NCI-H526 treated with DMSO at 0.1 percent for 48 hours (cell line): ENCODE measurements around the gene ZBTB20.

Experiments used
- DNase-seq: peaks from one replicate; lab custom pipeline; 2025; lab: John Stamatoyannopoulos, UW

Gene ZBTB20

DNA sequence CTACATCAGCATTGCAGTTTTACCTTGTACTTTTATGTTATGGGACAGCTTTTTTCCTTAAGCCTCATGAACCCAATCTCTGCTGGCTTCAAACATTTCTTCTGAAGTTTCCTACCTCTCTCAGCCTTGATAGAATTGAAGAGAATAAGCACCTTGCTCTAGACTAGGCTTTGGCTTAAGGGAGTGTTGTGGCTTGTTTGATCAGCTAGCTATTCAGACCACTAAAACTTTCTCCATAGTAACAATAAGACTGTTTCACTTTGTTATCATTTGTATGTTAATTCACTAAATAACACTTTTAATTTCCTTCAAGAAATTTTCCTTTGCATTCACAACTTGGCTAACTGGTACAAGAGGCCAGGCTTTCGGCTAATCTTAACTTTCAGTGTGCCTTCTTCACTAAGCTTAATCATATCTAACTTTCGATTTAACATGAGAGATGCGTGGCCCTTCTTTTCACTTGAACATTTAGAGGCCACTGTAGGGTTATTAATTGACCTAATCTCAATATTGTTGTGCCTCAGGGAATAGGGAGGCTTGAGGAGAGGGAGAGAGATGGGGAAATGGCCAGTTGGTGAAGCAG is 861.3 kb downstream of the ZBTB20 start:
- no peak for DNase-seq

DNA sequence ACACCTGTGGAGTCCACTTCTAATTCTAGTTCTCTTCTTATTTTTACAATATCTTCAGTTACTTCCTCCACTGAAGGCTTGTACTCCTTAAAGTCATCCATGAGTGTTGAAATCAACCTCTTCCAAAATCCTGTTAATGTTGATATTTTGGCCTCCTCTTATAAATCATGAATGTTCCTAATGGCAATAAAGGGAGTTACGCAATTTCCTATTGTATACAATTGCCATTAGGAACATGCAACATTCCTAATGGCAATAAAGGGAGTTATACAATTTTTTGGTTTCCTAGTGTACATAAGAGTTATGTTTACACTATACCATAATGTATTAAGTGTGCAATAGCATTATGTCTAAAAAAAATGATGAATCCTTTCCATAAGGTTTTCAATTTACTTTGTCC is 862.4 kb downstream of the ZBTB20 start:
- no peak for DNase-seq
